ENCODE results near the gene USF2. TPM values are rescaled to one million over a fixed set of nuclear protein-coding genes. Genes with fewer than 3 reads are reported as not detected.

Gene USF2
- total RNA-seq, 1 experiment from 2014 or later: 121 TPM

- H3K27me3 ChIP-seq (ENCODE audit: control insufficient read depth, insufficient read depth, low read length): no peaks in the 10 kb centered on the region
- CTCF ChIA-PET: no interaction called here
- no peaks in the 10 kb centered on the region for H3K9me3 ChIP-seq (ENCODE audit: control insufficient read depth, insufficient read depth, low read depth, low read length)
- POLR2A ChIA-PET: no interaction called here
- intact Hi-C loops (cut with micrococcal nuclease; ENCODE audit: unreplicated experiment): no loop called here
- DNase-seq (ENCODE audit: low read depth, low spot score): no peak
- H3K4me1 ChIP-seq (ENCODE audit: control insufficient read depth, insufficient read depth, low read length): no peaks in the 10 kb centered on the region
- no peak overlapping the region for H3K4me3 ChIP-seq (ENCODE audit: low read depth in 2 of 2, low read length in 2 of 2)
- BruUV-seq (replicated peaks): no TSS peak
- H3K27ac ChIP-seq (ENCODE audit: low read length): no peak overlapping the region
- in situ Hi-C loops (cut with HindIII; ENCODE audit: low pct_unique_long_range_greater_than_20kb, low sequenced_read_pairs): no loop called here
- ATAC-seq: no peak
- no peak for TF ChIP-seq TCF7L2 (IDR thresholded peaks at IDR 0.05; ENCODE audit: low read depth, low read length)
- H3K36me3 ChIP-seq (ENCODE audit: control insufficient read depth, insufficient read depth, low read length): no peaks in the 10 kb centered on the region; the same call in 1 of the 2 replicates
Measured at GRCh38 chr19:35253316-35254286, 15.2 kb upstream of the USF2 start.

DNA sequence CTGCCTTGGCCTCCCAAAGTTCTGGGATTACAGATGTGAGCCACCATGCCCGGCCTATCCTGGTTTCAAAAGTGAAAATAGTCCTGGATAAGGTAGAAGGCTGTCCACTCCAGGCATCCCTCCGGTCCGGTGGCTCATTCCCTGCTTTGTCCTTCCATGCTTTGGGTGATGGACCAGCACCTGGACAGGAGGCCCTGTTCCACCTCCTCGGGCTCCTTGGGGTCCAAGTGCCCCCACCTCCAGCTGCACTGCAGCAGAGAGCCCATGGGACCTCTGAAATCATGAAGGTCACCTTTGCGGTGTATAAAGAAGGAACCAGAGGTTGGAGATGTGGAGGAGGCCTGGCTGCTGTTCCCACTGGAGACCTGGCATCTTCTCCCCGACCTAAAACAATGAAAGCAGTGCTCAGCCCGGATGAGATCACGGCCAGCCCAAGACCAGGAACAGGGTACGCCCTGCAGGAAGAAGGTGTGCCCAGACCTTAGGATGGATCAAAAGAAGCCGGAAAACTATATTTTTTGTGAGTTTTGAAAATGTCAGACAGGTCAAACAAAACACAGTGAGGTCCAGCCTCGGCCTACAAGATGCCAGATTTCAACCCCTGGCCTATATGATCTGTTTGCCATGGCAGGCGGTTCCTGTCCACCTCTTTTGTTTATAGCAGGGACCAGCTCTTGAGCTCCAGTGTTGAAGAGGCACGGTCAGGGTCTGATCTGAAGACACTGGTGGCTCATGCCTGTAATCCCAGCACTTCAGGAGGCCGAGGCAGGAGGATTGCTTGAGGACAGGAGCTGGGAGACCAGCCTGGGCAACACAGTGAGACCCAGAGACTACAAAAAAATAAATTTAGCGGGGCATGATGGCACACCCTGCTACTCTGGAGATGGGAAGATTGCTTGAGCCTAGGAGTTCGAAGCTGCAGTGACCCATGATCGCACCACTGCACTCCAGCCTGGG lies 14.1 kb upstream of the USF2 start:
- TF ChIP-seq TCF7L2 (IDR thresholded peaks at IDR 0.05; ENCODE audit: low read depth, low read length): no peak
- TF ChIP-seq REST (IDR thresholded peaks at IDR 0.05; ENCODE audit: insufficient read depth in 1 of 2, low read depth in 2 of 2, low read length in 1 of 2): no peak
- TF ChIP-seq, protein P1, sequence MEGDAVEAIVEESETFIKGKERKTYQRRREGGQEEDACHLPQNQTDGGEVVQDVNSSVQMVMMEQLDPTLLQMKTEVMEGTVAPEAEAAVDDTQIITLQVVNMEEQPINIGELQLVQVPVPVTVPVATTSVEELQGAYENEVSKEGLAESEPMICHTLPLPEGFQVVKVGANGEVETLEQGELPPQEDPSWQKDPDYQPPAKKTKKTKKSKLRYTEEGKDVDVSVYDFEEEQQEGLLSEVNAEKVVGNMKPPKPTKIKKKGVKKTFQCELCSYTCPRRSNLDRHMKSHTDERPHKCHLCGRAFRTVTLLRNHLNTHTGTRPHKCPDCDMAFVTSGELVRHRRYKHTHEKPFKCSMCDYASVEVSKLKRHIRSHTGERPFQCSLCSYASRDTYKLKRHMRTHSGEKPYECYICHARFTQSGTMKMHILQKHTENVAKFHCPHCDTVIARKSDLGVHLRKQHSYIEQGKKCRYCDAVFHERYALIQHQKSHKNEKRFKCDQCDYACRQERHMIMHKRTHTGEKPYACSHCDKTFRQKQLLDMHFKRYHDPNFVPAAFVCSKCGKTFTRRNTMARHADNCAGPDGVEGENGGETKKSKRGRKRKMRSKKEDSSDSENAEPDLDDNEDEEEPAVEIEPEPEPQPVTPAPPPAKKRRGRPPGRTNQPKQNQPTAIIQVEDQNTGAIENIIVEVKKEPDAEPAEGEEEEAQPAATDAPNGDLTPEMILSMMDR (IDR thresholded peaks at IDR 0.05): no peak
- no peak for TF ChIP-seq POLR2AphosphoS5 (IDR thresholded peaks at IDR 0.05; ENCODE audit: low read depth, low read length)
- no peak for TF ChIP-seq SIN3A (IDR thresholded peaks at IDR 0.05; ENCODE audit: borderline replicate concordance, insufficient read depth, low read depth, low read length)
- ATAC-seq: no peak
- CTCF ChIA-PET: no interaction called here

More for the DNA sequence above, 14.1 kb upstream of the USF2 start:
- no peaks in the 10 kb centered on the region for H3K4me1 ChIP-seq (ENCODE audit: control insufficient read depth, insufficient read depth, low read length)
- no peaks in the 10 kb centered on the region; the same call in 1 of the 2 replicates for H3K36me3 ChIP-seq (ENCODE audit: control insufficient read depth, insufficient read depth, low read length)
- no peak overlapping the region for H3K27ac ChIP-seq (ENCODE audit: low read length)
- POLR2A ChIA-PET: no interaction called here
- H3K27me3 ChIP-seq (ENCODE audit: control insufficient read depth, insufficient read depth, low read length): no peaks in the 10 kb centered on the region
- H3K4me3 ChIP-seq (ENCODE audit: low read depth in 2 of 2, low read length in 2 of 2): no peak overlapping the region
- no peak for DNase-seq (ENCODE audit: low read depth, low spot score)
- no TSS peak for BruUV-seq (replicated peaks)
- in situ Hi-C loops (cut with HindIII; ENCODE audit: low pct_unique_long_range_greater_than_20kb, low sequenced_read_pairs) (no loop called here), intact Hi-C loops (cut with micrococcal nuclease; ENCODE audit: unreplicated experiment) (no loop called here)
- no peaks in the 10 kb centered on the region for H3K9me3 ChIP-seq (ENCODE audit: control insufficient read depth, insufficient read depth, low read depth, low read length)

Measured in Panc1 (cell line).